GM13976 (cell line): ENCODE measurements around the gene DNM2.

Experiments used
- DNase-seq: peaks from one replicate; pipeline ENCODE4 v3.0.0; 2012; ENCODE audit warnings: low spot score
- in situ Hi-C: fragments of 300-500 bp; cut with MboI; formaldehyde crosslinking; loops from one replicate; pipeline ENCODE4 v1.12.0; 2022; ENCODE audit warnings: low sequenced_read_pairs, mixed read lengths, inconsistent platforms; ENCODE audit not compliant: unreplicated experiment
- TF ChIP-seq, protein P1 (sequence below): IDR thresholded peaks from 2 replicates; pipeline ENCODE4 v1.5.1; 2012; ENCODE audit warnings: borderline replicate concordance, mild to moderate bottlenecking; ENCODE audit not compliant: insufficient read depth; ENCODE audit errors: extremely low read depth, missing control alignments, control extremely low read depth

Gene DNM2

DNA sequence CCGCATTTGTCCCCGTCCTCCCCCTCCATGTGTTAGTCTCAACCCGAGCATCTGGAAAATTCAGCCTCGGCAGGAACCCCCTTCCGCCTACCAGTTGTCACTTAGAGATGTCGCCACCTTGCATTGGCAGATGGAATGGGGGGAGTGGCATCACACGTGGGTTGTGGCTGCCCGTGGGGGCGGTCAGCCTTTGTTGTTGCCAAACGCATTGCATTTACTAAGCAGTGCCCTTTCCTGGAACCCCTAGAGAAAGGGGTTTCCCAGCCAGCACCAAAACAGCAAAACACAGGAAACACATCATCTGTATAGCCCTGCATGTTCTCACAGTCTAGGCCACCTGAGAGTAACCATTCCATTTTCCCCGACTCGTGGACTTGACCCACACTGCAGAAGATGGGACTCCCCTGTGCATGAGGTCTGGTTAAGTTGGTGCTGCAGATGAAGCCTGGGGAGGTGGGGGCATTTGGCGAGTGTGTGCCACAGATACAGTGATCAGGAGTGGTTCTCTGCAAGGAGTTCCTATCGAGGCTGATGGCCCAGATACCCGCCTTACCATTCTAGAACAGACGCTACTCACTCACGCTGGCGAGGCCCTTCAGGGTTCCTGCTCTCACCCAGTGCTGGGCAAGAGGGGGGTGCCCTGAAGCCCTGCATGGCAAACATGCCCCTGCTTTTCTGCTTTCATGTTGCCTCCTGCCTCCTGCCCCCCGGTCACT is 79.8 kb downstream of the DNM2 start:
- peak; percentile 82 for DNase-seq
- in situ Hi-C loops: no loop called here

DNA sequence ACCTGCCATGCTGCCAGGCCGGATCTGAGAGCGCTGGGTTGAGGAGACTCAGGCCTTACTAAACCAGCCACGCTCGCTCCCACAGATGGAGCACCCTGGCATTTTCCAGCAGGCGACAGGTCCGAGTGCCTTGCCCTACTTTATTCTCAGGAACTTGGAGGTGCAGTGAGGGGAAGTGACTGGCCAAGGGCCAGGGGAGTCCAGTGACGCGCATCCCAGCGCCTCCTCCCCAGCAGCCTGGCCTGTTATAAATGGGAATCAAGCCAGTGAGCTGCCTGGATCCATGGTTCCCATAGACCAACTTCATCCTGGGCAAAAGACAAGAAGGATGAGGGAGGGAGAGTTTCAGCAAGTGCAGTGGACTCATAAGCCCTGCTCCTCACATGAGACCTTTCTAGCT is 82.6 kb downstream of the DNM2 start:
- TF ChIP-seq, protein P1, sequence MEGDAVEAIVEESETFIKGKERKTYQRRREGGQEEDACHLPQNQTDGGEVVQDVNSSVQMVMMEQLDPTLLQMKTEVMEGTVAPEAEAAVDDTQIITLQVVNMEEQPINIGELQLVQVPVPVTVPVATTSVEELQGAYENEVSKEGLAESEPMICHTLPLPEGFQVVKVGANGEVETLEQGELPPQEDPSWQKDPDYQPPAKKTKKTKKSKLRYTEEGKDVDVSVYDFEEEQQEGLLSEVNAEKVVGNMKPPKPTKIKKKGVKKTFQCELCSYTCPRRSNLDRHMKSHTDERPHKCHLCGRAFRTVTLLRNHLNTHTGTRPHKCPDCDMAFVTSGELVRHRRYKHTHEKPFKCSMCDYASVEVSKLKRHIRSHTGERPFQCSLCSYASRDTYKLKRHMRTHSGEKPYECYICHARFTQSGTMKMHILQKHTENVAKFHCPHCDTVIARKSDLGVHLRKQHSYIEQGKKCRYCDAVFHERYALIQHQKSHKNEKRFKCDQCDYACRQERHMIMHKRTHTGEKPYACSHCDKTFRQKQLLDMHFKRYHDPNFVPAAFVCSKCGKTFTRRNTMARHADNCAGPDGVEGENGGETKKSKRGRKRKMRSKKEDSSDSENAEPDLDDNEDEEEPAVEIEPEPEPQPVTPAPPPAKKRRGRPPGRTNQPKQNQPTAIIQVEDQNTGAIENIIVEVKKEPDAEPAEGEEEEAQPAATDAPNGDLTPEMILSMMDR: no peak
- DNase-seq: no peak
- in situ Hi-C loops: no loop called here

More for the DNA sequence above, 79.8 kb downstream of the DNM2 start:
- TF ChIP-seq, protein P1: no peak

DNA sequence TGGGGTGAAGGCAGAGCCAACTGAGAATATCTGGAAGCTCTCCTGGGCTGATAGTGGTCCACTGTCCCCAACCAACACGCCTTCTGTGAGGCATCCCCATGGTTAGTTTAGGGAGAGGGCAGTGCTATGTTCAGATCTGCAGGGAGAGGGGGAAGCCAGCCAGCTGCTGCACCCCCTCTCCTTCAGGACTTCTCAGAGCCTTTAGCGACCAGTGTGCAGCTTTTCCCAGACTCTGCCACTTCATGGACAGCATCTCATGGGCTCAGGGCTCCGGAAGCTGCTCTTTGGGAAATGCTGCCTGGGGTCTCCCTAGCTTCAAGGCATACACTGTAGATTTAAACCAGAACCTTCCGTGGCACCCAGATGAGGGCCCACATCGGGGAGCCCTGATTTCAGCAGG is 84.6 kb downstream of the DNM2 start:
- in situ Hi-C loops: no loop called here
- TF ChIP-seq, protein P1: no peak
- no peak for DNase-seq

DNA sequence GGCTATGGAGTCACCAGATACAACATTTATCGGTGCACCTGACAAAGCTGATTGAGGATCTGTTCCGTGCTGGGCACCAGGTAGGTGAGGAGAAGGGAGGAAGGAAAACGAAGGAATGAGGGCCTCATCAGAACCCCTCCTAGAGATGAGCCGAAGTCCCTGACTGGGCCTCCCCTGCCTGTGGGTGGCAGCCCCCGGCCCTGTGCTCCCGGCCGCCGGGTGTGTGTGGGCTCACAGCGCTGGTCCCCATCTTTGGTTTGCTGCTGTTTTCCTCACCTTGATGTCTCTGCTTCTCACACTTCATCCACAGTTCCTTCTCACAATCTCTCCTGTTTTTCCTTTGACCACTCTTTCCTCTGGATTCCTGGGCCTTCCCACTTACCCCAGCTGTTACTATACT is 85.4 kb downstream of the DNM2 start:
- DNase-seq: no peak
- TF ChIP-seq, protein P1: no peak
- in situ Hi-C loops: no loop called here

DNA sequence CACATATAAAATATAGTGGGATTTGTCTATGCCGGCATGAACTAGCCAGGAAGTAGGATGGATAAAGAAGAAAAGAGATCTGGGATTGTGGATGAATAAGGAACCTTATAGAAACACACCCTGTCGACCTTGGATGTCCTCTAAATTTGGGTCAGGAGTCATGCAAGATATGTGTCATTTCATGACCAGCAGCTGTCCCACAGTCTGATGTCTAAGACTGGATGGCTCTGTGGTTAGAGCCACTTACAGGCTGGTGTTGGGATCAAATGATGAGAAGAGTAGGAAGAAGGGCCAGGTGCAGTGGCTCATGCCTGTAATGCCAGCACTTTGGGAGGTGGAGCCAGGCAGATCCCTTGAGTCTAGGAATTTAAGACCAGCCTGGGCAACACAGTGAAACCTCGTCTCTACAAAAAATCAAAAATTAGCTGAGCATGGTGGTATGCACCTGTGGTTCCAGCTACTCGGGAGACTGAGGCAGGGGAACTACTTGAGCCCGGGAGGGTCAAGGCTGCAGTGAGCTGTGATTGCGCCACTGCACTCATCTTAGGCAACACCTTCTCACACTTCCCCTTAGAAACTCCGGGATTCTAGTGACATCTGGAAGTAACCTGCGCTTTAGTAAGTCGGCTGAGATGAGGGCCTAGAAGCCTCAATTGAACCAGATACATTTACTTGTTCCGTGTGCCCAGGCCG is 87.3 kb downstream of the DNM2 start:
- in situ Hi-C loops: no loop called here
- DNase-seq: no peak
- TF ChIP-seq, protein P1: no peak

DNA sequence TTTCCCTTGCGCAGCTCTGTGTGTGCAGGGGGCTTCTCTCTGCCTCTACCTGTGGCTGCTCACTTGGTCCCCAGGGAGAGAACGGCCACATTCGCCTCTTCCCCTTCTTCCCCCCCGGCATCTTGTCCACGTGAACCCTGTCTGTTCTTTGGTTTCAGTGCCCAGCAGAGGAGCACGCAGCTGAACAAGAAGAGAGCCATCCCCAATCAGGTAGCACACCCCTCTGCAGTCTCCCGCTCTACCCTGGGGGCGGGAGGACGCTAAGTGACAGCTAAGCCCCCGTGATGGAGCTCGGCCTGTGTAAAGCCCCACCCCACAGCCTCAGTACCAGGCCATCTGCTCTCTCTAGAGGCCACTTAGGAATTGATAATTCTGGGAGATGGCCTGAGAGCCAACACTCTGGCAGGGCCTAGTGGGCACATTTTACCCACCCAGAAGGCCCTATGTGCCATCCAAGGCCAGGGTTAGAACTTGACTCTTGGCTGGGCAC is 87.9 kb downstream of the DNM2 start:
- in situ Hi-C loops: no loop called here
- no peak for DNase-seq
- TF ChIP-seq, protein P1: no peak
